HEK293 (cell line): ENCODE data around the gene HM13.

Experiments
- KLF7 ChIP-seq: fragments of 450-650 bp; formaldehyde crosslinking; IDR thresholded peaks from 2 replicates; pipeline ENCODE4 v1.5.1; 2016; ENCODE audit warnings: missing biosample characterization, missing genetic modification characterization, borderline replicate concordance
- SP2 ChIP-seq: fragments of 450-650 bp; formaldehyde crosslinking; IDR thresholded peaks from 2 replicates; pipeline ENCODE4 v1.5.1; 2016; ENCODE audit warnings: missing biosample characterization, missing genetic modification characterization
- ZNF138 ChIP-seq: fragments of 450-650 bp; formaldehyde crosslinking; IDR thresholded peaks from 2 replicates; pipeline ENCODE4 v1.5.1; 2016; ENCODE audit warnings: missing biosample characterization, missing genetic modification characterization, borderline replicate concordance
- ZNF274 ChIP-seq, 2 experiments: fragments of 200-500 bp in 1 of 2; fragments of 450-650 bp in 1 of 2; sonication (Bioruptor generic) in 1 of 2; formaldehyde crosslinking in 1 of 2; IDR thresholded peaks; 2 replicates each; pipeline versions ENCODE4 v1.5.1 to v1.6.1; 2014 to 2016; ENCODE audit warnings: borderline replicate concordance in 1 of 2, inconsistent platforms in 1 of 2, low read length in 1 of 2, missing biosample characterization in 1 of 2, missing genetic modification characterization in 1 of 2
- ZNF792 ChIP-seq: fragments of 450-650 bp; formaldehyde crosslinking; IDR thresholded peaks from 2 replicates; pipeline ENCODE4 v1.5.1; 2016; ENCODE audit warnings: missing biosample characterization, missing genetic modification characterization
- TF ChIP-seq, protein P1 (sequence below): fragments of 450-650 bp; formaldehyde crosslinking; IDR thresholded peaks from 2 replicates; pipeline ENCODE4 v1.5.1; 2016; ENCODE audit warnings: missing biosample characterization, missing genetic modification characterization
- TF ChIP-seq, protein P2 (sequence below): fragments of 450-650 bp; formaldehyde crosslinking; IDR thresholded peaks from 2 replicates; pipeline ENCODE4 v1.5.1; 2017; ENCODE audit warnings: missing biosample characterization, missing genetic modification characterization
- TF ChIP-seq, protein P3 (sequence below): fragments of 450-650 bp; formaldehyde crosslinking; IDR thresholded peaks from 2 replicates; pipeline ENCODE4 v1.5.0; 2017; ENCODE audit warnings: missing biosample characterization, missing genetic modification characterization, borderline replicate concordance

DNA sequence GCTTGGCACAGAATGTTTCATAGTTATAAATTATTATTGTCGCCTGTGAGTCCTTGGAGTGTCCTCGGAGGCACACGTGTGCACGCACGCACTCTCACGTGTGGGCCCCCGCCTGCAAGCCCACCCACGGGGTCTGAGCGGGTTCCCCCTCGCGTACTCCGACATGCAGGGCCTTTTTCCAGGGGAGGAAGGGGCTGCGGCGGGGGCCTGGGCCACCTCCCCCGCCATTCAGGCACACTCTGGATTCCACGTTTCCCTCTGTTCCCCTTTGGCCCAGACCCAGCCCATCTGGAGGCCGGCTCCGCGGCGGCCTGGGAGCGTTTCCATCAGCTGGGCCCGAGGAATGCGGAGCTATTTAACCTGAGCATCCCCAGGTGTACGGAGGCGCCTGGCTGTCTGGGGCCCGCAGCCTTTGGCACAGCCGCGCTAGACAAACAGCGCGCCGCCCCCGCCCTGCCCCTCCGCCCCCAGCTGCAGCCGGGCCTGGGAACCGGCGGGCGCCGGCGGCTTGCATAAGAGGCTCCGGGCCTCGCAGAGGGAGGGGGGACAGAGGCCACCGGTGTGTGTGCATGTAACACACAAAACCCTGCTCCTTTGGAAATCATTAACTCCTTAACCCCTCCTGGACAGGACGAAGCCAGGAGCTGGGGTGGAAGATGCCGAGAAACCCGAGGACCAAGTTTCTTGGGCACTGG lies 94.2 kb downstream of the HM13 start:
- TF ChIP-seq SP2 (tag by site-specific recombination) = peak; percentile 23
- TF ChIP-seq ZNF274 (IDR thresholded peaks at IDR 0.05; ENCODE audit: low read length) = no peak
- no peak for TF ChIP-seq ZNF274 (tag by site-specific recombination; IDR thresholded peaks at IDR 0.05; ENCODE audit: borderline replicate concordance)
- TF ChIP-seq, protein P1, sequence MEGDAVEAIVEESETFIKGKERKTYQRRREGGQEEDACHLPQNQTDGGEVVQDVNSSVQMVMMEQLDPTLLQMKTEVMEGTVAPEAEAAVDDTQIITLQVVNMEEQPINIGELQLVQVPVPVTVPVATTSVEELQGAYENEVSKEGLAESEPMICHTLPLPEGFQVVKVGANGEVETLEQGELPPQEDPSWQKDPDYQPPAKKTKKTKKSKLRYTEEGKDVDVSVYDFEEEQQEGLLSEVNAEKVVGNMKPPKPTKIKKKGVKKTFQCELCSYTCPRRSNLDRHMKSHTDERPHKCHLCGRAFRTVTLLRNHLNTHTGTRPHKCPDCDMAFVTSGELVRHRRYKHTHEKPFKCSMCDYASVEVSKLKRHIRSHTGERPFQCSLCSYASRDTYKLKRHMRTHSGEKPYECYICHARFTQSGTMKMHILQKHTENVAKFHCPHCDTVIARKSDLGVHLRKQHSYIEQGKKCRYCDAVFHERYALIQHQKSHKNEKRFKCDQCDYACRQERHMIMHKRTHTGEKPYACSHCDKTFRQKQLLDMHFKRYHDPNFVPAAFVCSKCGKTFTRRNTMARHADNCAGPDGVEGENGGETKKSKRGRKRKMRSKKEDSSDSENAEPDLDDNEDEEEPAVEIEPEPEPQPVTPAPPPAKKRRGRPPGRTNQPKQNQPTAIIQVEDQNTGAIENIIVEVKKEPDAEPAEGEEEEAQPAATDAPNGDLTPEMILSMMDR (tag by site-specific recombination) = no peak
- TF ChIP-seq, protein P2, sequence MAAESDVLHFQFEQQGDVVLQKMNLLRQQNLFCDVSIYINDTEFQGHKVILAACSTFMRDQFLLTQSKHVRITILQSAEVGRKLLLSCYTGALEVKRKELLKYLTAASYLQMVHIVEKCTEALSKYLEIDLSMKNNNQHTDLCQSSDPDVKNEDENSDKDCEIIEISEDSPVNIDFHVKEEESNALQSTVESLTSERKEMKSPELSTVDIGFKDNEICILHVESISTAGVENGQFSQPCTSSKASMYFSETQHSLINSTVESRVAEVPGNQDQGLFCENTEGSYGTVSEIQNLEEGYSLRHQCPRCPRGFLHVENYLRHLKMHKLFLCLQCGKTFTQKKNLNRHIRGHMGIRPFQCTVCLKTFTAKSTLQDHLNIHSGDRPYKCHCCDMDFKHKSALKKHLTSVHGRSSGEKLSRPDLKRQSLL (tag by site-specific recombination) = no peak
- no peak for TF ChIP-seq ZNF792 (tag by site-specific recombination)
- no peak for TF ChIP-seq ZNF138 (tag by site-specific recombination)
- TF ChIP-seq KLF7 = no peak
- TF ChIP-seq, protein P3, sequence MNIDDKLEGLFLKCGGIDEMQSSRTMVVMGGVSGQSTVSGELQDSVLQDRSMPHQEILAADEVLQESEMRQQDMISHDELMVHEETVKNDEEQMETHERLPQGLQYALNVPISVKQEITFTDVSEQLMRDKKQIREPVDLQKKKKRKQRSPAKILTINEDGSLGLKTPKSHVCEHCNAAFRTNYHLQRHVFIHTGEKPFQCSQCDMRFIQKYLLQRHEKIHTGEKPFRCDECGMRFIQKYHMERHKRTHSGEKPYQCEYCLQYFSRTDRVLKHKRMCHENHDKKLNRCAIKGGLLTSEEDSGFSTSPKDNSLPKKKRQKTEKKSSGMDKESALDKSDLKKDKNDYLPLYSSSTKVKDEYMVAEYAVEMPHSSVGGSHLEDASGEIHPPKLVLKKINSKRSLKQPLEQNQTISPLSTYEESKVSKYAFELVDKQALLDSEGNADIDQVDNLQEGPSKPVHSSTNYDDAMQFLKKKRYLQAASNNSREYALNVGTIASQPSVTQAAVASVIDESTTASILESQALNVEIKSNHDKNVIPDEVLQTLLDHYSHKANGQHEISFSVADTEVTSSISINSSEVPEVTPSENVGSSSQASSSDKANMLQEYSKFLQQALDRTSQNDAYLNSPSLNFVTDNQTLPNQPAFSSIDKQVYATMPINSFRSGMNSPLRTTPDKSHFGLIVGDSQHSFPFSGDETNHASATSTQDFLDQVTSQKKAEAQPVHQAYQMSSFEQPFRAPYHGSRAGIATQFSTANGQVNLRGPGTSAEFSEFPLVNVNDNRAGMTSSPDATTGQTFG (tag by site-specific recombination) = no peak
